SK-N-DZ (cell line): ENCODE data around the gene SIDT2. TPM values are rescaled to one million over a fixed set of nuclear protein-coding genes. Genes with fewer than 3 reads are reported as not detected.
A peak's percentile ranks its signal among the peaks of the same experiment; 100 is the strongest.
"Not testable (repeated sequence)": the region's sequence is repeated elsewhere in the genome, so short reads cannot be mapped to it uniquely, and the experiment has no call there.

Experiments
- DNase-seq: peaks from one replicate; pipeline ENCODE4 v3.0.0-alpha.2; 2015; ENCODE audit warnings: low spot score
- polyA plus RNA-seq, 2 experiments: library from polyadenylated mRNA; depleted of rRNA; stranded (reverse); fragments of >200 nt; gene quantifications; 2 replicates each; pipeline ENCODE4 v1.2.3, GENCODE V29; 2014

The SIDT2 gene
- 1.4 and 1.9 TPM in 2 replicates for polyA plus RNA-seq (2014; cell fraction: cytosol; rRNA removed)
- 8.4 and 14.3 TPM in 2 replicates for polyA plus RNA-seq (2014; cell fraction: nucleus; rRNA removed)

- DNase-seq: peak; percentile 88
These were observed at the start of gene SIDT2 for GRCh38 chr11:117178210-117179034. SIDT2 (plus strand) TSS chr11:117178743; CDS start chr11:117179264, 521 bp downstream.

- not testable (repeated sequence) for DNase-seq
These were observed 48.1 kb upstream of the SIDT2 start for GRCh38 chr11:117130396-117130795.

GRCh38 chr11:117130879-117131278 is 47.7 kb upstream of the SIDT2 start:
- DNase-seq: no peak

- DNase-seq: no peak
These were observed 44.1 kb upstream of the SIDT2 start for GRCh38 chr11:117134431-117134830.

- not testable (repeated sequence) for DNase-seq
These were observed 43.6 kb upstream of the SIDT2 start for GRCh38 chr11:117134979-117135378.

- DNase-seq: not testable (repeated sequence)
These were observed 41.1 kb upstream of the SIDT2 start for GRCh38 chr11:117137223-117138086.

GRCh38 chr11:117143390-117143789 is 35.2 kb upstream of the SIDT2 start:
- DNase-seq: peak; percentile 16

- DNase-seq: peak; percentile 87
These were observed 34.6 kb upstream of the SIDT2 start, which contains the start of gene PAFAH1B2 for GRCh38 chr11:117143871-117144476. PAFAH1B2 (plus strand) TSS chr11:117144287; CDS start chr11:117152448, 8,161 bp downstream.

GRCh38 chr11:117144477-117145392 is 33.8 kb upstream of the SIDT2 start:
- no peak for DNase-seq

- DNase-seq: peak; percentile 3
These were observed 33.2 kb upstream of the SIDT2 start for GRCh38 chr11:117145393-117145761.

GRCh38 chr11:117146521-117146920 is 32.0 kb upstream of the SIDT2 start:
- no peak for DNase-seq

GRCh38 chr11:117152066-117152465 is 26.5 kb upstream of the SIDT2 start:
- no peak for DNase-seq

- no peak for DNase-seq
These were observed 24.1 kb upstream of the SIDT2 start for GRCh38 chr11:117154468-117154867.

GRCh38 chr11:117157507-117157906 is 21.0 kb upstream of the SIDT2 start:
- DNase-seq: no peak

GRCh38 chr11:117159892-117160291 is 18.7 kb upstream of the SIDT2 start:
- no peak for DNase-seq

- DNase-seq: no peak
These were observed 17.7 kb upstream of the SIDT2 start for GRCh38 chr11:117160826-117161225.

GRCh38 chr11:117166491-117166890 is 12.1 kb upstream of the SIDT2 start:
- no peak for DNase-seq

- no peak for DNase-seq
These were observed 8.8 kb upstream of the SIDT2 start for GRCh38 chr11:117169736-117170135.

- DNase-seq: no peak
These were observed 8.3 kb upstream of the SIDT2 start for GRCh38 chr11:117170210-117170609.

GRCh38 chr11:117171007-117171403 is 7.5 kb upstream of the SIDT2 start:
- DNase-seq: no peak
